A549 (cell line): ENCODE measurements around the gene ELL. TPM values are rescaled to one million over a fixed set of nuclear protein-coding genes. Genes with fewer than 3 reads are reported as not detected.

Experiments used
- ATAC-seq, 2 experiments: fragments of 200-7000 bp in 1 of 2; fragments of >200 bp in 1 of 2; cut with Nextera tagmentation in 1 of 2; cut with Tn5 transposase in 1 of 2; 3 replicates each; pipeline versions ENCODE4 v1.8.0 to v1.9.1; 2018 to 2020; ENCODE audit warnings: mild to moderate bottlenecking in 1 of 2, moderate library complexity in 1 of 2
- CTCF ChIA-PET: fragments of 300-600 bp; sonication (Branson Sonifier 250); formaldehyde crosslinking; extraction: SDS; loops from one replicate; lab custom pipeline; 2021; ENCODE audit warnings: antibody characterized with exemption, inconsistent platforms; lab: Yijun Ruan, JAX
- POLR2A ChIA-PET: fragments of 350-600 bp; formaldehyde crosslinking; extraction: SDS; loops from one replicate; lab custom pipeline; 2021; ENCODE audit warnings: antibody characterized with exemption, inconsistent platforms; lab: Yijun Ruan, JAX
- DNase-seq, 2 experiments: peaks; one replicate each; pipeline versions ENCODE4 v3.0.0 to v3.0.0-alpha.2; 2011 to 2016; ENCODE audit warnings: low read depth in 1 of 2, low spot score in 1 of 2
- FAIRE-seq: peaks from 2 replicates; lab custom pipeline; 2011; peaks lifted over from hg19 to GRCh38; lab: Jason Lieb, UNC
- H3K27ac ChIP-seq, 2 experiments: fragments of >200 bp; sonication (Bioruptor Twin); formaldehyde crosslinking; 3 replicates each; pipeline ENCODE4 v1.5.1; 2016 to 2017
- H3K4me1 ChIP-seq: fragments of >200 bp; sonication (Bioruptor Twin); formaldehyde crosslinking; 3 replicates; pipeline ENCODE4 v1.6.1; 2016
- H3K4me2 ChIP-seq: fragments of >200 bp; sonication (Bioruptor Twin); formaldehyde crosslinking; 3 replicates; pipeline ENCODE4 v1.6.1; 2016
- H3K4me3 ChIP-seq: fragments of >200 bp; sonication (Bioruptor Twin); formaldehyde crosslinking; 3 replicates; pipeline ENCODE4 v1.5.1; 2016
- H3K9me3 ChIP-seq: fragments of >200 bp; sonication (Bioruptor Twin); formaldehyde crosslinking; 3 replicates; pipeline ENCODE4 v1.6.1; 2016
- CEBPB ChIP-seq, 2 experiments: fragments of >200 bp in 1 of 2; sonication (Bioruptor Twin) in 1 of 2; formaldehyde crosslinking in 1 of 2; IDR thresholded peaks; 2 replicates each; pipeline ENCODE4 v1.6.1; 2012 to 2016
- CHD2 ChIP-seq: fragments of 150-350 bp; IDR thresholded peaks from 2 replicates; pipeline ENCODE4 v1.6.1; 2014; ENCODE audit warnings: low read length; ENCODE audit not compliant: partially characterized antibody
- FOXS1 ChIP-seq: fragments of 250-450 bp; sonication (Bioruptor Pico); IDR thresholded peaks from 2 replicates; pipeline ENCODE4 v1.5.0; 2020; ENCODE audit warnings: mild to moderate bottlenecking, moderate library complexity
- HDAC2 ChIP-seq: fragments of 200-600 bp; sonication (generic); IDR thresholded peaks from 2 replicates; pipeline ENCODE4 v1.6.1; 2016
- HOXB5 ChIP-seq: fragments of 250-450 bp; sonication (Bioruptor Pico); IDR thresholded peaks from 2 replicates; pipeline ENCODE4 v1.5.0; 2020; ENCODE audit warnings: mild to moderate bottlenecking, moderate library complexity
- MAFK ChIP-seq: fragments of 450-650 bp; IDR thresholded peaks from 2 replicates; pipeline ENCODE4 v1.6.1; 2014; ENCODE audit not compliant: partially characterized antibody
- MAX ChIP-seq: IDR thresholded peaks from 2 replicates; pipeline ENCODE4 v1.6.1; 2012
- NR3C1 ChIP-seq: fragments of >200 bp; sonication (Bioruptor Twin); formaldehyde crosslinking; IDR thresholded peaks from 3 replicates; pipeline ENCODE4 v1.6.1; 2017
- RCOR1 ChIP-seq: fragments of 150-350 bp; IDR thresholded peaks from 2 replicates; pipeline ENCODE4 v1.6.1; 2014; ENCODE audit warnings: antibody characterized with exemption, low read length, low read depth
- RFX5 ChIP-seq: fragments of 450-650 bp; IDR thresholded peaks from 2 replicates; pipeline ENCODE4 v1.7.1; 2014; ENCODE audit warnings: antibody characterized with exemption, mild to moderate bottlenecking, moderate library complexity
- SMC3 ChIP-seq: fragments of >200 bp; sonication (Bioruptor Twin); formaldehyde crosslinking; IDR thresholded peaks from 3 replicates; pipeline ENCODE4 v1.6.1; 2018; ENCODE audit warnings: inconsistent platforms
- TP53 ChIP-seq: fragments of 250-450 bp; sonication (Bioruptor Pico); IDR thresholded peaks from 2 replicates; pipeline ENCODE4 v1.5.0; 2021; ENCODE audit warnings: mild to moderate bottlenecking, moderate library complexity
- ZNF302 ChIP-seq: fragments of 250-450 bp; sonication (Bioruptor Pico); IDR thresholded peaks from 2 replicates; pipeline ENCODE4 v1.9.0; 2021; ENCODE audit warnings: inconsistent platforms, mild to moderate bottlenecking, moderate library complexity
- ZSCAN20 ChIP-seq: fragments of 250-450 bp; sonication (Bioruptor Pico); IDR thresholded peaks from 2 replicates; pipeline ENCODE4 v1.8.0; 2022; ENCODE audit warnings: mild to moderate bottlenecking, moderate library complexity
- WGBS: methylation state at CpG from one replicate; pipeline ENCODE4 v1.1.6; 2017; ENCODE audit errors: missing lambda C conversion rate; 5-methylcytosine and 5-hydroxymethylcytosine counted together
- polyA plus RNA-seq, 4 experiments: library from polyadenylated mRNA; depleted of rRNA in 3 of 4; stranded (reverse); fragments of >200 nt; fragmentation: RNase III in 1 of 4; extraction: RNeasy Plus Mini Kit Qiagen cat#74134 plus additional on column Dnase treatment in 1 of 4; gene quantifications; 2 replicates in 3 of 4; 3 replicates in 1 of 4; pipeline ENCODE4 v1.2.3, GENCODE V29; 2011 to 2017
- TF ChIP-seq, protein P1 (sequence below): fragments of 450-650 bp; IDR thresholded peaks from 2 replicates; pipeline ENCODE4 v1.6.1; 2014; ENCODE audit warnings: antibody characterized with exemption
- TF ChIP-seq, protein P2 (sequence below): fragments of 200-600 bp; sonication (generic); IDR thresholded peaks from 2 replicates; pipeline ENCODE4 v1.6.1; 2016; ENCODE audit warnings: antibody characterized with exemption, mild to moderate bottlenecking, moderate library complexity
- TF ChIP-seq, protein P3 (sequence below): fragments of 150-350 bp; IDR thresholded peaks from 2 replicates; pipeline ENCODE4 v1.6.1; 2014; ENCODE audit warnings: low read depth, mild to moderate bottlenecking, low read length
- TF ChIP-seq, protein P4 (sequence below): fragments of >200 bp; sonication (Bioruptor Twin); formaldehyde crosslinking; IDR thresholded peaks from 3 replicates; pipeline ENCODE4 v1.6.1; 2016

Gene ELL
- polyA plus RNA-seq, 2 of the 4 experiments (the other 2 are of a cell fraction): 1.6 to 3.6 TPM

GRCh38 chr19:18493440-18494266, 28.2 kb downstream of the ELL start:
- 84% methylated on average over 8 of the region's 13 CpGs for WGBS
- H3K4me3 ChIP-seq: no peak overlapping the region
- H3K27ac ChIP-seq: no peak overlapping the region
- DNase-seq: no peak
- POLR2A ChIA-PET: no interaction called here
- peaks cover 12% of the 10 kb centered on the region for H3K4me1 ChIP-seq
- CTCF ChIA-PET: interaction anchor here (0.9 to 3.6 kb wide), 5 partner anchors 9 to 96 kb away, joined by 3 to 15 read pairs (median 11); partner anchors contain the start of gene ELL
- H3K4me2 ChIP-seq: no peak overlapping the region
- no peaks in the 10 kb centered on the region for H3K9me3 ChIP-seq
- TF ChIP-seq FOXS1 (CRISPR knock-in tag): no peak
- no peak for TF ChIP-seq CEBPB (IDR thresholded peaks at IDR 0.05)
- TF ChIP-seq, protein P1, sequence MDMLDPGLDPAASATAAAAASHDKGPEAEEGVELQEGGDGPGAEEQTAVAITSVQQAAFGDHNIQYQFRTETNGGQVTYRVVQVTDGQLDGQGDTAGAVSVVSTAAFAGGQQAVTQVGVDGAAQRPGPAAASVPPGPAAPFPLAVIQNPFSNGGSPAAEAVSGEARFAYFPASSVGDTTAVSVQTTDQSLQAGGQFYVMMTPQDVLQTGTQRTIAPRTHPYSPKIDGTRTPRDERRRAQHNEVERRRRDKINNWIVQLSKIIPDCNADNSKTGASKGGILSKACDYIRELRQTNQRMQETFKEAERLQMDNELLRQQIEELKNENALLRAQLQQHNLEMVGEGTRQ: no peak
- TF ChIP-seq RFX5: no peak
- TF ChIP-seq RCOR1: no peak
- TF ChIP-seq TP53 (CRISPR knock-in tag): no peak
- TF ChIP-seq, protein P2, sequence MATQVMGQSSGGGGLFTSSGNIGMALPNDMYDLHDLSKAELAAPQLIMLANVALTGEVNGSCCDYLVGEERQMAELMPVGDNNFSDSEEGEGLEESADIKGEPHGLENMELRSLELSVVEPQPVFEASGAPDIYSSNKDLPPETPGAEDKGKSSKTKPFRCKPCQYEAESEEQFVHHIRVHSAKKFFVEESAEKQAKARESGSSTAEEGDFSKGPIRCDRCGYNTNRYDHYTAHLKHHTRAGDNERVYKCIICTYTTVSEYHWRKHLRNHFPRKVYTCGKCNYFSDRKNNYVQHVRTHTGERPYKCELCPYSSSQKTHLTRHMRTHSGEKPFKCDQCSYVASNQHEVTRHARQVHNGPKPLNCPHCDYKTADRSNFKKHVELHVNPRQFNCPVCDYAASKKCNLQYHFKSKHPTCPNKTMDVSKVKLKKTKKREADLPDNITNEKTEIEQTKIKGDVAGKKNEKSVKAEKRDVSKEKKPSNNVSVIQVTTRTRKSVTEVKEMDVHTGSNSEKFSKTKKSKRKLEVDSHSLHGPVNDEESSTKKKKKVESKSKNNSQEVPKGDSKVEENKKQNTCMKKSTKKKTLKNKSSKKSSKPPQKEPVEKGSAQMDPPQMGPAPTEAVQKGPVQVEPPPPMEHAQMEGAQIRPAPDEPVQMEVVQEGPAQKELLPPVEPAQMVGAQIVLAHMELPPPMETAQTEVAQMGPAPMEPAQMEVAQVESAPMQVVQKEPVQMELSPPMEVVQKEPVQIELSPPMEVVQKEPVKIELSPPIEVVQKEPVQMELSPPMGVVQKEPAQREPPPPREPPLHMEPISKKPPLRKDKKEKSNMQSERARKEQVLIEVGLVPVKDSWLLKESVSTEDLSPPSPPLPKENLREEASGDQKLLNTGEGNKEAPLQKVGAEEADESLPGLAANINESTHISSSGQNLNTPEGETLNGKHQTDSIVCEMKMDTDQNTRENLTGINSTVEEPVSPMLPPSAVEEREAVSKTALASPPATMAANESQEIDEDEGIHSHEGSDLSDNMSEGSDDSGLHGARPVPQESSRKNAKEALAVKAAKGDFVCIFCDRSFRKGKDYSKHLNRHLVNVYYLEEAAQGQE: no peak
- no peak for TF ChIP-seq HOXB5
- TF ChIP-seq, protein P3, sequence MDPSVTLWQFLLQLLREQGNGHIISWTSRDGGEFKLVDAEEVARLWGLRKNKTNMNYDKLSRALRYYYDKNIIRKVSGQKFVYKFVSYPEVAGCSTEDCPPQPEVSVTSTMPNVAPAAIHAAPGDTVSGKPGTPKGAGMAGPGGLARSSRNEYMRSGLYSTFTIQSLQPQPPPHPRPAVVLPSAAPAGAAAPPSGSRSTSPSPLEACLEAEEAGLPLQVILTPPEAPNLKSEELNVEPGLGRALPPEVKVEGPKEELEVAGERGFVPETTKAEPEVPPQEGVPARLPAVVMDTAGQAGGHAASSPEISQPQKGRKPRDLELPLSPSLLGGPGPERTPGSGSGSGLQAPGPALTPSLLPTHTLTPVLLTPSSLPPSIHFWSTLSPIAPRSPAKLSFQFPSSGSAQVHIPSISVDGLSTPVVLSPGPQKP: no peak
- TF ChIP-seq, protein P4, sequence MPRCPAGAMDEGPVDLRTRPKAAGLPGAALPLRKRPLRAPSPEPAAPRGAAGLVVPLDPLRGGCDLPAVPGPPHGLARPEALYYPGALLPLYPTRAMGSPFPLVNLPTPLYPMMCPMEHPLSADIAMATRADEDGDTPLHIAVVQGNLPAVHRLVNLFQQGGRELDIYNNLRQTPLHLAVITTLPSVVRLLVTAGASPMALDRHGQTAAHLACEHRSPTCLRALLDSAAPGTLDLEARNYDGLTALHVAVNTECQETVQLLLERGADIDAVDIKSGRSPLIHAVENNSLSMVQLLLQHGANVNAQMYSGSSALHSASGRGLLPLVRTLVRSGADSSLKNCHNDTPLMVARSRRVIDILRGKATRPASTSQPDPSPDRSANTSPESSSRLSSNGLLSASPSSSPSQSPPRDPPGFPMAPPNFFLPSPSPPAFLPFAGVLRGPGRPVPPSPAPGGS: no peak
- no peak for TF ChIP-seq SMC3
- ATAC-seq: no peak
- no peak for FAIRE-seq

DNA sequence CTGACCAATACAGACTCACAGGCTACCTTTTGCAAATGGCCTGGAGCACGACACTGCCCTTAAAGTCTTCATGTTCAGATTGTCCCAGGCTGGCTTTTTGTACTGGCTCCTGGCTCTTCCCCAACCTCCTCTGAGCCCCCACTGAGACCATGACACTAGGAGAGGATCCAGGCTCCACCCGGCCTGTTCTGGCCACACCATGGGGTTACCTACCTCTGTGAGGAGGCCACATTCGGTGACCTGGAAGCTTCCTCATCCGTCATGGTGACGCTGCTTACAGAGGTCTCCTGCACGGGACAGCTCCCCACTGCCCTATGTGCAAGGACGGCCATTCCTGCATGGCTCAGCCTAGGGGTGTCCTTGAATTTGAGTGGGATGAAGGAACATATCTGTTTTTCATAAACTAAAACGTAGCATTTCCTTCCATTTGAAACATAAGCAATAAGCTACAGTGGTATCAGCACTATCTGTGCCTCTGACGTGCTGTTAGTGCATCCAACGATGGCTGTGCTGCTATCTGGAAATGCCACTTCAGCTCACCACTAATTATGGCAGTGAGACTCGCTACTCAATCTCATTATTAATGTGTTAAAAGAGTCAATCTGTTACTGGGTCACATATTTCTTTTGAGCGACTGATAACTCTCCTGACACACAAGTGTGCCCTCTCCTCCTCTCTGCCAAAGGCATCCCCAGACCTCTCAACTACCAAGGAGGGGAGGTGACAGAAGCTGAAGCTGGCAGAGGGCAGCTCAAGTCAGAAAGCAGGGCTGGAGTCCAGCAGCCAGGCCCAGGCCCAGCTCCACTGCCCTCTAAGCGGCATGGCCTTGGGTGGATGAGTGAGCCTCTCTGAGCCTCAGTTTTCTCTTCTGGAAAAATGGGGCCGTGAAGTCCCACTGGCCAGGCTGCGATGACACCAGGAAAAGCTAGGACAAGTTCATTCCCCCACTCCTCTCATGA, 29.6 kb downstream of the ELL start:
- WGBS: 90% methylated on average over 14 of the region's 15 CpGs
- no peak for FAIRE-seq
- no peak overlapping the region for H3K4me2 ChIP-seq
- TF ChIP-seq HDAC2: no peak
- no peak for TF ChIP-seq SMC3
- no peak for TF ChIP-seq CHD2
- TF ChIP-seq, protein P3: no peak
- TF ChIP-seq NR3C1: no peak
- TF ChIP-seq MAX: no peak
- no peak for TF ChIP-seq ZSCAN20 (CRISPR knock-in tag)
- no peak for TF ChIP-seq ZNF302 (CRISPR knock-in tag)
- TF ChIP-seq MAFK: no peak
- TF ChIP-seq, all 56 proteins: peak for 0
- ChIA-PET POLR2A (no interaction called here), CTCF (interaction anchor here (0.8 to 3.6 kb wide), 7 partner anchors 8 to 42 kb away, joined by 3 to 15 read pairs (median 4); partner anchors contain the start of gene ELL)
- Histone ChIP-seq H3K4me1 (peaks cover 18% of the 10 kb centered on the region), H3K4me3 (no peak overlapping the region), H3K9me3 (no peaks in the 10 kb centered on the region), H3K27ac (no peak overlapping the region)
- no peak for DNase-seq
- no peak for ATAC-seq
